WERI-Rb-1 (cell line): ENCODE data around the gene FLNB.

ENCODE experiments used
- DNase-seq: peaks from one replicate; pipeline ENCODE4 v3.0.0-alpha.2; 2020
- H3K27ac ChIP-seq: fragments of 250-450 bp; sonication (Bioruptor Pico); 2 replicates; pipeline ENCODE4 v1.5.1; 2020; ENCODE audit warnings: mild to moderate bottlenecking, moderate library complexity
- H3K27me3 ChIP-seq: fragments of 250-450 bp; sonication (Bioruptor Pico); 2 replicates; pipeline ENCODE4 v1.5.1; 2021; ENCODE audit warnings: mild to moderate bottlenecking, low read depth, moderate library complexity; ENCODE audit not compliant: insufficient read depth, severe bottlenecking
- H3K36me3 ChIP-seq: fragments of 250-450 bp; sonication (Bioruptor Pico); 2 replicates; pipeline ENCODE4 v1.5.1; 2020; ENCODE audit warnings: mild to moderate bottlenecking, moderate library complexity
- H3K4me3 ChIP-seq: 2 replicates; pipeline ENCODE4 v1.5.1; 2011; ENCODE audit warnings: low read depth, mild to moderate bottlenecking, control low read depth, low read length
- H3K9me3 ChIP-seq: fragments of 250-450 bp; sonication (Bioruptor Pico); 2 replicates; pipeline ENCODE4 v1.5.1; 2021; ENCODE audit warnings: mild to moderate bottlenecking, moderate library complexity; ENCODE audit not compliant: severe bottlenecking
- CTCF ChIP-seq: IDR thresholded peaks from 2 replicates; pipeline ENCODE4 v1.5.1; 2011; ENCODE audit warnings: low read depth, mild to moderate bottlenecking, control low read depth, inconsistent platforms, low read length

FLNB gene

DNA sequence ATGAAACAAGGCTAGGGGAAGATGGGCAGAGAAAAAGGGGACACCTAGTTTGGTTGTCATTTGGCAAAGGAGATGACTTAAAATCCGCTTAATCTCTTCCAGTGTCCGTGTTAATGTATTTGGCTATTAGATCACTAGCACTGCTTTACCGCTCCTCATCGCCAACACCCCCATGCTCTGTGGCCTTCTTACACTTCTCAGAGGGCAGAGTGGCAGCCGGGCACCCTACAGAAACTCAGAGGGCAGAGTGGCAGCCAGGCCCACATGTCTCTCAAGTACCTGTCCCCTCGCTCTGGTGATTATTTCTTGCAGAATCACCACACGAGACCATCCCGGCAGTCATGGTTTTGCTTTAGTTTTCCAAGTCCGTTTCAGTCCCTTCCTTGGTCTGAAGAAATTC is 162.9 kb downstream of the FLNB start:
- TF ChIP-seq CTCF = no peak
- Histone ChIP-seq H3K9me3 (no peaks in the 10 kb centered on the region), H3K4me3 (no peak overlapping the region), H3K36me3 (no peaks in the 10 kb centered on the region), H3K27ac (no peak overlapping the region), H3K27me3 (no peaks in the 10 kb centered on the region)
- DNase-seq = no peak

GRCh38 chr3:58173029-58173668 is 164.9 kb downstream of the FLNB start:
- Histone ChIP-seq H3K27me3 (no peaks in the 10 kb centered on the region), H3K4me3 (no peak overlapping the region), H3K36me3 (no peaks in the 10 kb centered on the region), H3K9me3 (no peaks in the 10 kb centered on the region), H3K27ac (no peak overlapping the region)
- no peak for TF ChIP-seq CTCF
- DNase-seq = no peak

GRCh38 chr3:58173669-58174398 is 165.6 kb downstream of the FLNB start:
- H3K27ac ChIP-seq = no peak overlapping the region
- peak; percentile 77 for TF ChIP-seq CTCF
- H3K36me3 ChIP-seq = no peaks in the 10 kb centered on the region
- no peak overlapping the region for H3K4me3 ChIP-seq
- DNase-seq = peak; percentile 76
- H3K9me3 ChIP-seq = no peaks in the 10 kb centered on the region
- H3K27me3 ChIP-seq = no peaks in the 10 kb centered on the region

- Histone ChIP-seq H3K9me3 (no peaks in the 10 kb centered on the region), H3K36me3 (no peaks in the 10 kb centered on the region), H3K27ac (no peak overlapping the region), H3K27me3 (no peaks in the 10 kb centered on the region), H3K4me3 (no peak overlapping the region)
- TF ChIP-seq CTCF = no peak
- DNase-seq = no peak
Measured at GRCh38 chr3:58175187-58175436, 166.9 kb downstream of the FLNB start.

GRCh38 chr3:58175437-58176184 is 167.4 kb downstream of the FLNB start:
- Histone ChIP-seq H3K4me3 (no peak overlapping the region), H3K27ac (no peak overlapping the region), H3K9me3 (no peaks in the 10 kb centered on the region), H3K27me3 (no peaks in the 10 kb centered on the region), H3K36me3 (no peaks in the 10 kb centered on the region)
- no peak for DNase-seq
- no peak for TF ChIP-seq CTCF
